ENCODE data around the gene DMD. TPM values are rescaled to one million over a fixed set of nuclear protein-coding genes. Genes with fewer than 3 reads are reported as not detected.

The DMD gene
- polyA plus RNA-seq, 3 donors, result 0.23 TPM; not detected in 2

DNA sequence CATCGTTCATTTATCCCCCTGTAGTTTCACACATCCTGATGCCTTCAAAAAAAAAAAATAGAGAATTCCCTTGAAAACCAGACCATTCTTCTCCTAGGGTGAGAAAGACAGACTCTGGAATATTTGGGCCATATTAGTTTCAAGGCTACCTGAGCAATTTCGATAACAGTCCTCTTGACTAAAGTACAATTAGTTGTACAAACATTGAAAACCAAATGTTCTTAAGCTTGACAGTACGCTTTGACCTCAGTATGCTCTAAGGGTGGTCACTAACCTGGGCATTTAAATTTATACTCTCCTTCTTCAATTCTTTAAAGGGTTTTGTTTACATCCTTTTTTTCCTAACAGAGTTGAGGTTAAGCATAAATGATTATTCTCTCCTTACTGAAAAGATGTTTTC is 1774.9 kb downstream of the DMD start:
- Histone ChIP-seq H3K27me3 (ENCODE audit: control insufficient read depth in 2 of 2, insufficient read depth in 2 of 2, low read length in 2 of 2) (no peaks in the 10 kb centered on the region), H3K9me3 (replicated peaks in 1 of 2; ENCODE audit: control insufficient read depth in 1 of 2, insufficient read depth in 1 of 2, low read length in 2 of 2) (no peaks in the 10 kb centered on the region), H2AFZ (ENCODE audit: insufficient read depth, low read depth, low read length, poor library complexity, severe bottlenecking) (no peak overlapping the region), H4K20me1 (ENCODE audit: insufficient read depth, low read length) (no peaks in the 10 kb centered on the region), H3K4me2 (replicated peaks; ENCODE audit: extremely low read depth, low read length, poor library complexity, severe bottlenecking) (no peak overlapping the region), H3K9ac (ENCODE audit: insufficient read depth, low read length, poor library complexity, severe bottlenecking) (no peak overlapping the region), H3K79me2 (ENCODE audit: insufficient read depth, low read length) (no peaks in the 10 kb centered on the region), H3K4me1 (ENCODE audit: control insufficient read depth in 1 of 2, insufficient read depth in 2 of 2, low read length in 2 of 2) (no peaks in the 10 kb centered on the region), H3K4me3 (replicated peaks in 1 of 3; ENCODE audit: low read depth in 2 of 3, low read length in 3 of 3) (no peak overlapping the region), H3K36me3 (replicated peaks in 1 of 2; ENCODE audit: control insufficient read depth in 1 of 2, insufficient read depth in 2 of 2, low read length in 2 of 2) (no peaks in the 10 kb centered on the region), H3K27ac (ENCODE audit: low read depth in 1 of 2, low read length in 2 of 2) (no peak overlapping the region)
- no peaks in the 10 kb centered on the region for H3K36me3 Mint-ChIP-seq
- WGBS (ENCODE audit: insufficient coverage), result no CpG with 5 or more reads among the region's 3 CpGs
- no peak overlapping the region for H3K27ac Mint-ChIP-seq
- no peak for DNase-seq
- H3K27me3 Mint-ChIP-seq (ENCODE audit: low read depth in 3 of 3), result peaks cover 1 to 7% (median 2%) of the 10 kb centered on the region in 3 donors
- TF ChIP-seq, protein P1, sequence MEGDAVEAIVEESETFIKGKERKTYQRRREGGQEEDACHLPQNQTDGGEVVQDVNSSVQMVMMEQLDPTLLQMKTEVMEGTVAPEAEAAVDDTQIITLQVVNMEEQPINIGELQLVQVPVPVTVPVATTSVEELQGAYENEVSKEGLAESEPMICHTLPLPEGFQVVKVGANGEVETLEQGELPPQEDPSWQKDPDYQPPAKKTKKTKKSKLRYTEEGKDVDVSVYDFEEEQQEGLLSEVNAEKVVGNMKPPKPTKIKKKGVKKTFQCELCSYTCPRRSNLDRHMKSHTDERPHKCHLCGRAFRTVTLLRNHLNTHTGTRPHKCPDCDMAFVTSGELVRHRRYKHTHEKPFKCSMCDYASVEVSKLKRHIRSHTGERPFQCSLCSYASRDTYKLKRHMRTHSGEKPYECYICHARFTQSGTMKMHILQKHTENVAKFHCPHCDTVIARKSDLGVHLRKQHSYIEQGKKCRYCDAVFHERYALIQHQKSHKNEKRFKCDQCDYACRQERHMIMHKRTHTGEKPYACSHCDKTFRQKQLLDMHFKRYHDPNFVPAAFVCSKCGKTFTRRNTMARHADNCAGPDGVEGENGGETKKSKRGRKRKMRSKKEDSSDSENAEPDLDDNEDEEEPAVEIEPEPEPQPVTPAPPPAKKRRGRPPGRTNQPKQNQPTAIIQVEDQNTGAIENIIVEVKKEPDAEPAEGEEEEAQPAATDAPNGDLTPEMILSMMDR (IDR thresholded peaks at IDR 0.05), result no peak
- H3K4me1 Mint-ChIP-seq, result no peaks in the 10 kb centered on the region
- H3K9me3 Mint-ChIP-seq, result peaks cover 0 to 2% (median 0%) of the 10 kb centered on the region in 7 donors
- intact Hi-C loops (cut with micrococcal nuclease), result no loop called here
- no peak overlapping the region for H3K4me3 Mint-ChIP-seq

DNA sequence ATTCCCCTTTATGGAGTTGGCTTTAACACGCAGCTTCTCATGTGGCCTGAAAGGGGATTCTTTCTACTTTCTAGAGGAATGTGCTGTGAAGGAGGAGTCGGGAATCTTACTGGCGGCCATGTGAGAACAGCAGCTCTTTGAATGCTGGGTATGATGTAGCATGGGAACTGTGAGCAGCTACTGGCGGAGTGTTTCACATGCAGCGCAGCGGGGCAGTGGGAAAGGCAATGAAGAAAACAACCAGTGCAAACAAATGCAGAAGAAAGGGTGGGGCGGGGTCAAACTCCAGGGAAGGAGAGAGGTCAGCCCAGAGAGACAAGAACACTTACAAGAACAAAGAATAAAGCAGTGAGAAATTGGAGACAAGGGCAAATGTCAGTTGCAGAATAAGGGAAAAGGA is 1775.8 kb downstream of the DMD start:
- Histone ChIP-seq H2AFZ (ENCODE audit: insufficient read depth, low read depth, low read length, poor library complexity, severe bottlenecking) (no peak overlapping the region), H4K20me1 (ENCODE audit: insufficient read depth, low read length) (no peaks in the 10 kb centered on the region), H3K4me1 (ENCODE audit: control insufficient read depth in 1 of 2, insufficient read depth in 2 of 2, low read length in 2 of 2) (no peaks in the 10 kb centered on the region), H3K27me3 (ENCODE audit: control insufficient read depth in 2 of 2, insufficient read depth in 2 of 2, low read length in 2 of 2) (no peaks in the 10 kb centered on the region), H3K36me3 (replicated peaks in 1 of 2; ENCODE audit: control insufficient read depth in 1 of 2, insufficient read depth in 2 of 2, low read length in 2 of 2) (no peaks in the 10 kb centered on the region), H3K27ac (ENCODE audit: low read depth in 1 of 2, low read length in 2 of 2) (no peak overlapping the region), H3K9me3 (replicated peaks in 1 of 2; ENCODE audit: control insufficient read depth in 1 of 2, insufficient read depth in 1 of 2, low read length in 2 of 2) (no peaks in the 10 kb centered on the region), H3K9ac (ENCODE audit: insufficient read depth, low read length, poor library complexity, severe bottlenecking) (no peak overlapping the region), H3K4me3 (replicated peaks in 1 of 3; ENCODE audit: low read depth in 2 of 3, low read length in 3 of 3) (no peak overlapping the region), H3K4me2 (replicated peaks; ENCODE audit: extremely low read depth, low read length, poor library complexity, severe bottlenecking) (no peak overlapping the region), H3K79me2 (ENCODE audit: insufficient read depth, low read length) (no peaks in the 10 kb centered on the region)
- intact Hi-C loops (cut with micrococcal nuclease), result no loop called here
- H3K36me3 Mint-ChIP-seq, result no peaks in the 10 kb centered on the region
- peaks cover 0 to 2% (median 0%) of the 10 kb centered on the region in 7 donors for H3K9me3 Mint-ChIP-seq
- TF ChIP-seq, protein P1 (IDR thresholded peaks at IDR 0.05), result no peak
- H3K27me3 Mint-ChIP-seq (ENCODE audit: low read depth in 3 of 3), result peaks cover 1 to 7% (median 2%) of the 10 kb centered on the region in 3 donors
- no peak overlapping the region for H3K27ac Mint-ChIP-seq
- H3K4me3 Mint-ChIP-seq, result no peak overlapping the region
- H3K4me1 Mint-ChIP-seq, result no peaks in the 10 kb centered on the region
- WGBS (ENCODE audit: insufficient coverage), result 100% methylated on average over 1 of the region's 7 CpGs
- no peak for DNase-seq

All from CD14-positive monocyte (primary cell).